Esophagus (tissue), 2 donors: Measurements from ENCODE around the gene CCDC88C. TPM values are rescaled to one million over a fixed set of nuclear protein-coding genes. Genes with fewer than 3 reads are reported as not detected.

Experiments
- H3K27ac ChIP-seq, 2 donors: one replicate each; pipeline ENCODE4 v1.5.1; 2013; ENCODE audit warnings: low read depth in 2 of 2, mild to moderate bottlenecking in 2 of 2, inconsistent platforms in 1 of 2, low read length in 1 of 2, moderate library complexity in 1 of 2
- H3K27me3 ChIP-seq, 2 donors: one replicate each; pipeline ENCODE4 v1.6.1; 2013; ENCODE audit warnings: low read length in 2 of 2, control low read depth in 1 of 2, mild to moderate bottlenecking in 1 of 2; ENCODE audit not compliant: insufficient read depth in 2 of 2, control insufficient read depth in 1 of 2
- H3K36me3 ChIP-seq, 2 donors: one replicate each; pipeline ENCODE4 v1.6.1; 2013; ENCODE audit warnings: low read length in 1 of 2; ENCODE audit not compliant: control insufficient read depth in 2 of 2, insufficient read depth in 2 of 2
- H3K4me1 ChIP-seq, 2 donors: one replicate each; pipeline ENCODE4 v1.6.1; 2013; ENCODE audit warnings: low read length in 1 of 2; ENCODE audit not compliant: control insufficient read depth in 2 of 2, insufficient read depth in 2 of 2
- H3K4me3 ChIP-seq, 2 donors: one replicate each; pipeline ENCODE4 v1.5.1; 2013; ENCODE audit warnings: low read length in 2 of 2, mild to moderate bottlenecking in 2 of 2, low read depth in 1 of 2, moderate library complexity in 1 of 2
- H3K9me3 ChIP-seq, 2 donors: one replicate each; pipeline ENCODE4 v1.6.1; 2013; ENCODE audit warnings: mild to moderate bottlenecking in 2 of 2, low read depth in 1 of 2, low read length in 1 of 2, moderate library complexity in 1 of 2; ENCODE audit not compliant: control insufficient read depth in 2 of 2, insufficient read depth in 1 of 2
- WGBS, 2 donors: extraction: QIAGEN DNeasy Blood & Tissue Kit; methylation state at CpG; one replicate each; pipeline ENCODE4 v1.1.7; 2013; 5-methylcytosine and 5-hydroxymethylcytosine counted together
- polyA plus RNA-seq, 2 donors: library from polyadenylated mRNA; stranded (reverse); fragments of 200-250 nt; gene quantifications; one replicate each; pipeline ENCODE4 v1.2.3, GENCODE V29; 2013
- donor health status: healthy with polysubstance abuse.
- donor health status: Bipolar disorder and iron deficiency.

CCDC88C gene
- polyA plus RNA-seq, 2 donors = 11.0 to 18.5 TPM

DNA sequence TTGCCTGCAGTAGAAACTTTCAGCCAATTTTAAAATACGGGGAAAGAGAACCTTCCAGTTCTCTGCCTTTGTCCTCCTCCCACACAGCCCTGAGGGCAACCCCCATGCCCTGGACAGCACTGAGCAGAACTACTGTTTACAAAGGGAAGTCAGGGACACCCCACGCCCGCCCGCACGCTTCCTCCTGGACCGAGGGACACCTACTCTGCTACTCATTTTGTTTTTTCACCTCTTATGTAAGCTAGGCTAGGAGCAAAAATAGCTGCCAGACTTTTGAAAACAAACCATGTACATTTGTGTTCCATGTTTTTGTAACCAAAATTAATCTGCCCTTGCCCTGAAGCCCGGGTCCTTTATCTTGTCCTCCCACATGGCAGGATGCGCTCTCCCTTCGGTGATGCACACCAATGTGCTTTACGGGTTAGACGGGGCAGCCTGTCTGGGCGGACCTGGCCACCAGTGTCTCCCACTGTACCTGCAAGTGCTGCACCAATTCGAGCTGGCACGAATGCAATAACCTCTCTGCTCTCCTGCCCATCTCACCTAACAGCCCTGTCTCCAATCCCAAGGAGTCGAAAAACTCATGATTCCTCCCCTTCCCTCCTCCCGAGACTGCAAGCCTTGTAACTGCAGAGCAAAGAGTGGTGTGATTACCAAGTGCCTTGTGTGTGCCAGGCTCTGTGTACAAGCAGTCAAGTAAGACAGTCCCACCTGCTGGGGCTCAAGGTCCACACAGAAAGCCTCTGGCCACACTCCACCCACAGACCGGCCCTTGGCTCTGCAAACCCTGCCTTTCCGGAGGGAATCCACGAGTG lies 85.2 kb downstream of the CCDC88C start:
- Histone ChIP-seq H3K9me3 (no peaks in the 10 kb centered on the region), H3K4me1 (peaks cover 0 to 6% of the 10 kb centered on the region in 2 donors), H3K27ac (no peak overlapping the region), H3K4me3 (no peak overlapping the region), H3K27me3 (no peaks in the 10 kb centered on the region), H3K36me3 (peaks cover 13 to 19% of the 10 kb centered on the region in 2 donors)
- 44 to 49% methylated on average over 19 of the region's 19 CpGs for WGBS, 2 donors

- WGBS, 2 donors = 44 to 48% methylated on average over 3 of the region's 3 CpGs
- peaks cover 0 to 6% of the 10 kb centered on the region in 2 donors for H3K4me1 ChIP-seq
- H3K9me3 ChIP-seq = no peaks in the 10 kb centered on the region
- H3K4me3 ChIP-seq = no peak overlapping the region
- no peaks in the 10 kb centered on the region for H3K27me3 ChIP-seq
- H3K36me3 ChIP-seq = peaks cover 9 to 17% of the 10 kb centered on the region in 2 donors
- no peak overlapping the region for H3K27ac ChIP-seq
These were observed 85.9 kb downstream of the CCDC88C start for GRCh38 chr14:91331721-91332120.

DNA sequence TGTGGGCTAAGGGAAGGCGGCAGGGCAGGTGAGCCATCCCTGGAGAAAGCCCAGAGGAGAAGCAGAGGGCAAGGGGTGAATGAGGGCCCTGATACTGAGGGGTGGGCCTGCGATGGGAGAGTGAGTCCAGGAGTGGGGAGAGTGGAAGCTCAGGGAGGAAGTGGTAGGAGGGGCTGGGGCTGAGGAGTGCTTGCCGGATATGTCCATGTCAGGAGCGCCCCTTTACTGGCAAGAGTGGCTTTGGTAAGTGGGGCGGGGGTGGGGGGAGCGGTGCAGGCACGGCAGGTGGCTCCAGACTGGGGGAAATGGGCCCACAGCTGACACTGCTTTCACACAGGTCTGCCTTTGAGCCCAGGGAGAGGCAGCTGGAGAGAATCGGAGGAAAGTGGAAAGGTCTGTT lies 86.8 kb downstream of the CCDC88C start:
- WGBS, 2 donors = 80 to 81% methylated on average over 8 of the region's 8 CpGs
- peaks cover 0 to 6% of the 10 kb centered on the region in 2 donors for H3K4me1 ChIP-seq
- no peak overlapping the region for H3K27ac ChIP-seq

GRCh38 chr14:91330096-91330696 lies 87.4 kb downstream of the CCDC88C start:
- peaks cover 0 to 6% of the 10 kb centered on the region in 2 donors for H3K4me1 ChIP-seq
- 83 to 84% methylated on average over 14 of the region's 14 CpGs for WGBS, 2 donors
- no peaks in the 10 kb centered on the region for H3K27me3 ChIP-seq
- H3K27ac ChIP-seq = no peak overlapping the region
- peaks cover 5 to 7% of the 10 kb centered on the region in 2 donors for H3K36me3 ChIP-seq
- no peaks in the 10 kb centered on the region for H3K9me3 ChIP-seq
- H3K4me3 ChIP-seq = no peak overlapping the region

More for the DNA sequence above, 86.8 kb downstream of the CCDC88C start:
- Histone ChIP-seq H3K36me3 (peaks cover 5 to 12% of the 10 kb centered on the region in 2 donors), H3K9me3 (no peaks in the 10 kb centered on the region), H3K4me3 (no peak overlapping the region), H3K27me3 (no peaks in the 10 kb centered on the region)

DNA sequence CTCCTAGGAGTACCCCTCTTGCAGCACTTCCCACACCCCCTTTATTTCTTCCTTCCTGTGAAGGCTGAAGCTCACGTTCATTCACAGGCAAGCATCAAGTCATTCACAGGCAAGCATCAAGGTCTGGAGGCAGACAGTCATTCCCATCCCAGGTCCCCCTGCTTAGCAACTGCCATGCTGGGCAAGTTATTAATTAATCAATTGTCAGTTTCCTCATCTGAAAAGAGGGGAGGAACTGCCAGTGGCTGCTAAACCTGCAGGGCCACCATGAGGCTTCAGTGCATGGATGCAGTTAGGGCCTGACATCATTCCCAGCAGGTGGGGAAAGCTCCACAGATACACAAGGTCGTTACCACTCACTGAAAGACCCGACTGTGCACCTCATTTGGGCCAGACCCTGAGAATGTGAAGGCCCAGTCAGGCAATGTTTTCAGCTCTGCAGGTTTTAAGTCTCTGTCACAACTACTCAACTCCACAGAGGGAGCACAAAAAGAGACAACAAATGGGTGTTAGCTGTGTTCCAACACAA lies 88.1 kb downstream of the CCDC88C start:
- Histone ChIP-seq H3K4me3 (no peak overlapping the region), H3K27me3 (no peaks in the 10 kb centered on the region), H3K36me3 (peaks cover 5 to 7% of the 10 kb centered on the region in 2 donors), H3K27ac (no peak overlapping the region), H3K9me3 (no peaks in the 10 kb centered on the region), H3K4me1 (peaks cover 3 to 6% of the 10 kb centered on the region in 2 donors)
- 57 to 59% methylated on average over 3 of the region's 3 CpGs for WGBS, 2 donors

- Histone ChIP-seq H3K27ac (no peak overlapping the region), H3K4me3 (no peak overlapping the region), H3K4me1 (peaks cover 3 to 6% of the 10 kb centered on the region in 2 donors), H3K27me3 (no peaks in the 10 kb centered on the region), H3K9me3 (no peaks in the 10 kb centered on the region), H3K36me3 (peaks cover 5 to 7% of the 10 kb centered on the region in 2 donors)
- 86% methylated on average over 27 of the region's 27 CpGs for WGBS, 2 donors
These were observed 89.1 kb downstream of the CCDC88C start for GRCh38 chr14:91328313-91329050.

GRCh38 chr14:91327661-91328312 lies 89.8 kb downstream of the CCDC88C start:
- 92 to 93% methylated on average over 10 of the region's 10 CpGs for WGBS, 2 donors
- no peaks in the 10 kb centered on the region for H3K9me3 ChIP-seq
- no peaks in the 10 kb centered on the region for H3K27me3 ChIP-seq
- no peak overlapping the region for H3K4me3 ChIP-seq
- H3K27ac ChIP-seq = no peak overlapping the region
- peaks cover 3 to 6% of the 10 kb centered on the region in 2 donors for H3K4me1 ChIP-seq
- peaks cover 5 to 7% of the 10 kb centered on the region in 2 donors for H3K36me3 ChIP-seq

- Histone ChIP-seq H3K27me3 (no peaks in the 10 kb centered on the region), H3K4me3 (no peak overlapping the region), H3K36me3 (peaks cover 5 to 7% of the 10 kb centered on the region in 2 donors), H3K27ac (no peak overlapping the region), H3K4me1 (peaks cover 3 to 6% of the 10 kb centered on the region in 2 donors), H3K9me3 (no peaks in the 10 kb centered on the region)
- WGBS, 2 donors = 76 to 80% methylated on average over 7 of the region's 7 CpGs
These were observed 90.4 kb downstream of the CCDC88C start for GRCh38 chr14:91327250-91327595.
